SK-N-SH (cell line): ENCODE results near the gene BRD3. TPM values are rescaled to one million over a fixed set of nuclear protein-coding genes. Genes with fewer than 3 reads are reported as not detected.

Experiments used
- CTCF ChIA-PET: fragments of 300-600, 350-600 bp; formaldehyde crosslinking; extraction: SDS; loops from one replicate; lab custom pipeline; 2021; lab: Yijun Ruan, JAX
- POLR2A ChIA-PET: fragments of 350-600 bp; sonication (Branson Sonifier 250); formaldehyde crosslinking; extraction: SDS; loops from one replicate; lab custom pipeline; 2020; ENCODE audit warnings: antibody characterized with exemption, inconsistent platforms; lab: Yijun Ruan, JAX
- DNase-seq: peaks from one replicate; pipeline ENCODE4 v3.0.0; 2012
- H2AFZ ChIP-seq: fragments of 200-600 bp; sonication (generic); 2 replicates; pipeline ENCODE4 v1.8.1; 2016; ENCODE audit warnings: antibody characterized with exemption, mild to moderate bottlenecking, low read depth
- H3F3A ChIP-seq: fragments of 200-600 bp; sonication (generic); replicated peaks from 2 replicates; pipeline ENCODE3; 2016; ENCODE audit warnings: antibody characterized with exemption, mild to moderate bottlenecking; ENCODE audit not compliant: insufficient read depth
- H3K27ac ChIP-seq, 2 experiments: fragments of 200-500 bp in 1 of 2; fragments of 200-600 bp in 1 of 2; sonication (Bioruptor generic) in 1 of 2; sonication (generic), shearing (Covaris generic) in 1 of 2; 2 replicates each; pipeline versions ENCODE4 v1.5.1 to v1.6.1; 2014 to 2016; ENCODE audit warnings: low read depth in 2 of 2, inconsistent platforms in 1 of 2, low read length in 1 of 2, mild to moderate bottlenecking in 1 of 2, mixed read lengths in 1 of 2
- H3K27me3 ChIP-seq: fragments of 200-600 bp; sonication (generic), shearing (Covaris generic); 2 replicates; pipeline ENCODE4 v1.6.1; 2016; ENCODE audit warnings: mixed run types; ENCODE audit not compliant: insufficient read depth
- H3K36me3 ChIP-seq, 2 experiments: fragments of 200-500 bp in 1 of 2; fragments of 200-600 bp in 1 of 2; sonication (Bioruptor generic) in 1 of 2; sonication (generic) in 1 of 2; replicated peaks in 1 of 2; 2 replicates each; pipeline versions ENCODE3 to v1.5.1; 2014 to 2016; ENCODE audit warnings: low read length in 1 of 2, mild to moderate bottlenecking in 1 of 2; ENCODE audit not compliant: insufficient read depth in 2 of 2, control insufficient read depth in 1 of 2
- H3K4me1 ChIP-seq, 2 experiments: fragments of 200-500 bp in 1 of 2; fragments of 200-600 bp in 1 of 2; sonication (Bioruptor generic) in 1 of 2; sonication (generic), shearing (Covaris generic) in 1 of 2; 2 replicates each; pipeline versions ENCODE4 v1.5.1 to v1.6.1; 2014 to 2016; ENCODE audit warnings: low read depth in 1 of 2, low read length in 1 of 2, mixed run types in 1 of 2; ENCODE audit not compliant: insufficient read depth in 2 of 2, control insufficient read depth in 1 of 2
- H3K4me2 ChIP-seq: fragments of 200-600 bp; sonication (generic), shearing (Covaris generic); 2 replicates; pipeline ENCODE4 v1.6.1; 2017; ENCODE audit warnings: mixed run types
- H3K4me3 ChIP-seq, 2 experiments: fragments of 200-500 bp in 1 of 2; fragments of 200-600 bp in 1 of 2; sonication (Bioruptor generic) in 1 of 2; sonication (generic), shearing (Covaris generic) in 1 of 2; 2 replicates each; pipeline versions ENCODE4 v1.5.1 to v1.8.1; 2014 to 2016; ENCODE audit warnings: low read depth in 2 of 2, inconsistent platforms in 1 of 2, low read length in 1 of 2, mild to moderate bottlenecking in 1 of 2, mixed read lengths in 1 of 2, moderate library complexity in 1 of 2
- H3K79me2 ChIP-seq: fragments of 200-600 bp; sonication (generic); 2 replicates; pipeline ENCODE4 v1.8.1; 2017; ENCODE audit warnings: mild to moderate bottlenecking; ENCODE audit not compliant: insufficient read depth
- H3K9ac ChIP-seq: fragments of 200-600 bp; sonication (generic); 2 replicates; pipeline ENCODE4 v1.6.1; 2017; ENCODE audit warnings: mixed run types
- H3K9me2 ChIP-seq: fragments of 200-600 bp; sonication (generic); 2 replicates; pipeline ENCODE4 v1.6.1; 2017; ENCODE audit warnings: mixed run types
- H3K9me3 ChIP-seq: fragments of 200-600 bp; sonication (generic); 2 replicates; pipeline ENCODE4 v1.6.1; 2017; ENCODE audit warnings: mixed run types, mild to moderate bottlenecking, moderate library complexity
- H4K20me1 ChIP-seq: fragments of 200-600 bp; sonication (generic); 2 replicates; pipeline ENCODE4 v1.6.1; 2017; ENCODE audit warnings: mild to moderate bottlenecking, mixed run types; ENCODE audit not compliant: insufficient read depth
- CHD2 ChIP-seq: fragments of 150-350 bp; IDR thresholded peaks from 2 replicates; pipeline ENCODE4 v1.6.1; 2018; ENCODE audit warnings: low read length; ENCODE audit not compliant: partially characterized antibody
- CTCF ChIP-seq: fragments of 200-600 bp; sonication (generic); IDR thresholded peaks from 2 replicates; pipeline ENCODE4 v1.6.1; 2017; ENCODE audit warnings: antibody characterized with exemption, mild to moderate bottlenecking, moderate library complexity
- ELF1 ChIP-seq: IDR thresholded peaks from 2 replicates; pipeline ENCODE4 v1.4.0; 2012
- EZH2phosphoT487 ChIP-seq: fragments of 200-600 bp; sonication (generic); IDR thresholded peaks from 2 replicates; pipeline ENCODE4 v1.6.1; 2017; ENCODE audit warnings: low read depth, mixed run types, mild to moderate bottlenecking, antibody characterized with exemption, moderate library complexity, borderline replicate concordance
- FOXJ3 ChIP-seq: sonication (generic); formaldehyde crosslinking; IDR thresholded peaks from 2 replicates; pipeline ENCODE4 v1.5.1; 2020; ENCODE audit warnings: mild to moderate bottlenecking, missing genetic modification reagents
- GABPA ChIP-seq: IDR thresholded peaks from 2 replicates; pipeline ENCODE4 v1.4.0; 2012; ENCODE audit warnings: low read depth, mild to moderate bottlenecking
- JUND ChIP-seq: IDR thresholded peaks from 2 replicates; pipeline ENCODE4 v1.4.0; 2012
- MAX ChIP-seq: IDR thresholded peaks from 2 replicates; pipeline ENCODE4 v1.4.0; 2012; ENCODE audit warnings: low read depth
- MXI1 ChIP-seq: IDR thresholded peaks from 2 replicates; pipeline ENCODE4 v1.6.1; 2012; ENCODE audit warnings: mild to moderate bottlenecking, low read depth, low read length, improper control_type of control experiment
- NRF1 ChIP-seq: IDR thresholded peaks from 2 replicates; pipeline ENCODE4 v1.6.1; 2012; ENCODE audit warnings: low read depth, mild to moderate bottlenecking, low read length
- PBX3 ChIP-seq: IDR thresholded peaks from 2 replicates; pipeline ENCODE4; 2012
- RAD21 ChIP-seq: IDR thresholded peaks from 2 replicates; pipeline ENCODE4 v1.6.1; 2012; ENCODE audit warnings: mild to moderate bottlenecking, low read length
- RCOR1 ChIP-seq: fragments of 150-350 bp; IDR thresholded peaks from 2 replicates; pipeline ENCODE4 v1.6.1; 2017; ENCODE audit warnings: antibody characterized with exemption, low read length
- REST ChIP-seq: IDR thresholded peaks from 2 replicates; pipeline ENCODE4 v1.6.1; 2012; ENCODE audit warnings: mild to moderate bottlenecking, low read depth, low read length, moderate library complexity
- RXRA ChIP-seq: IDR thresholded peaks from 2 replicates; pipeline ENCODE4 v1.4.0; 2012; ENCODE audit warnings: low read depth, mild to moderate bottlenecking, borderline replicate concordance
- SIN3A ChIP-seq: IDR thresholded peaks from 2 replicates; pipeline ENCODE4 v1.6.1; 2012; ENCODE audit warnings: low read depth, mild to moderate bottlenecking, low read length, moderate library complexity, borderline replicate concordance
- SMC3 ChIP-seq: IDR thresholded peaks from 2 replicates; pipeline ENCODE4 v1.6.1; 2012; ENCODE audit warnings: low read depth, low read length, improper control_type of control experiment
- TCF12 ChIP-seq: IDR thresholded peaks from 2 replicates; pipeline ENCODE4 v1.4.0; 2012
- USF1 ChIP-seq: IDR thresholded peaks from 2 replicates; pipeline ENCODE4 v1.4.0; 2012; ENCODE audit warnings: low read depth, borderline replicate concordance
- USF2 ChIP-seq: fragments of 150-350 bp; IDR thresholded peaks from 2 replicates; pipeline ENCODE4 v1.6.1; 2017; ENCODE audit warnings: antibody characterized with exemption, low read length, low read depth, borderline replicate concordance
- YY1 ChIP-seq: IDR thresholded peaks from 2 replicates; pipeline ENCODE4 v1.4.0; 2012; ENCODE audit warnings: low read depth, mild to moderate bottlenecking
- ZBTB33 ChIP-seq: IDR thresholded peaks from 2 replicates; pipeline ENCODE4 v1.4.0; 2012; ENCODE audit warnings: low read depth, borderline replicate concordance
- WGBS: methylation state at CpG from one replicate; pipeline ENCODE4 v1.1.6; 2017; ENCODE audit warnings: low lambda C conversion rate; 5-methylcytosine and 5-hydroxymethylcytosine counted together
- polyA plus RNA-seq, 3 experiments: library from polyadenylated mRNA; depleted of rRNA; stranded (reverse); fragments of >200 nt; gene quantifications; 2 replicates each; pipeline ENCODE4 v1.2.3, GENCODE V29; 2012

The BRD3 gene
- polyA plus RNA-seq, 1 of the 3 experiments (the other 2 are of a cell fraction) = 11.4 TPM

GRCh38 chr9:133991964-133992779, 75.7 kb downstream of the BRD3 start, which contains the start of gene VAV2:
Gene VAV2, minus strand, starts transcription at chr9:133992324. Its CDS starts 46 bp downstream, at chr9:133992278.
- Histone ChIP-seq H2AFZ (peak within 1 kb of the TSS; percentile 56; the same call in 1 of the 2 replicates), H4K20me1 (peaks cover 46% of the 10 kb centered on the region), H3K79me2 (peaks cover 59% of the 10 kb centered on the region), H3K4me3 (peak within 1 kb of the TSS; percentile 75 to 87), H3K9me2 (no peaks in the 10 kb centered on the region), H3K9ac (peak within 1 kb of the TSS; percentile 88), H3K36me3 (no peaks in the 10 kb centered on the region), H3K4me1 (peaks cover 6 to 34% of the 10 kb centered on the region in 2 experiments; a peak in 3 of 4 replicates), H3F3A (no peaks in the 10 kb centered on the region), H3K4me2 (peak within 1 kb of the TSS; percentile 100), H3K27me3 (no peaks in the 10 kb centered on the region), H3K9me3 (no peaks in the 10 kb centered on the region), H3K27ac (peak within 1 kb of the TSS; percentile 82 to 93)
- POLR2A ChIA-PET = interaction anchor here (1.1 to 2.2 kb wide), 4 partner anchors 12 to 254 kb away, joined by 3 to 8 read pairs (median 4); partner anchors contain the start of gene SARDH
- WGBS = 0% methylated on average over 2 of the region's 124 CpGs
- peak; percentile 76 for DNase-seq
- CTCF ChIA-PET = interaction anchor here (1.0 to 7.3 kb wide), 17 partner anchors 13 to 218 kb away, joined by 3 to 236 read pairs (median 14); no protein-coding TSS in a partner anchor
- TF ChIP-seq PBX3 (no peak), ZBTB33 (no peak), RCOR1 (no peak), MAX (peak; percentile 78), SMC3 (no peak), USF2 (no peak), NRF1 (peak; percentile 27; the same call in 1 of the 2 replicates), SIN3A (no peak), JUND (no peak), EZH2phosphoT487 (no peak), MXI1 (peak; percentile 69; the same call in 1 of the 2 replicates), YY1 (no peak), RAD21 (no peak), REST (no peak), ELF1 (no peak), TCF12 (no peak), FOXJ3 (CRISPR knock-in tag) (no peak), USF1 (no peak), CHD2 (no peak), GABPA (no peak), RXRA (no peak), CTCF (0 out of 2 replicates have a peak, but pooled peaks have one; percentile 7)
